Measurements from ENCODE around the gene CPPED1.

CPPED1 gene

DNA sequence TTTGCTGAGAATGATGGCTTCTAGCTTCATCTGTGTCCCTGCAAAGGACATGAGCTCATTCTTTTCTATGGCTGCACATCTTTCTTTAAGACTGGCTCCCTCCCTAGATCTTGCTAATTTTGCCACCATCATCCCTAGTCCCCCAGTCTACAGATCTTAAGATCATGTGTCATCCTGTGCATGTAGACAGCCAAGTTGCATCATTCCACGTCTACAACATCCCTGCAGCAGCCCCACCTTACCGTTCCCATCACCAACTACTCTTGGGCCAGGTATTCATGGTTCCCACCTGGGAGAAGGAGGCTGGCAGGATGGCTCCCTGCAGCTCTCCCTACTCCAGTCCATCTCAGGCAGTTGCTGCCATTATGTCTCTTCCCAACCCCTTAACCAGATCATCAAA lies 12.3 kb downstream of the CPPED1 start:
- no peak overlapping the region for H3K27ac ChIP-seq (ENCODE audit: poor library complexity, severe bottlenecking)
- no peak overlapping the region for H3K4me3 ChIP-seq (ENCODE audit: severe bottlenecking)
- DNase-seq (ENCODE audit: low spot score) (no peak), ATAC-seq (ENCODE audit: low read depth) (no peak)
- TF ChIP-seq, protein P1, sequence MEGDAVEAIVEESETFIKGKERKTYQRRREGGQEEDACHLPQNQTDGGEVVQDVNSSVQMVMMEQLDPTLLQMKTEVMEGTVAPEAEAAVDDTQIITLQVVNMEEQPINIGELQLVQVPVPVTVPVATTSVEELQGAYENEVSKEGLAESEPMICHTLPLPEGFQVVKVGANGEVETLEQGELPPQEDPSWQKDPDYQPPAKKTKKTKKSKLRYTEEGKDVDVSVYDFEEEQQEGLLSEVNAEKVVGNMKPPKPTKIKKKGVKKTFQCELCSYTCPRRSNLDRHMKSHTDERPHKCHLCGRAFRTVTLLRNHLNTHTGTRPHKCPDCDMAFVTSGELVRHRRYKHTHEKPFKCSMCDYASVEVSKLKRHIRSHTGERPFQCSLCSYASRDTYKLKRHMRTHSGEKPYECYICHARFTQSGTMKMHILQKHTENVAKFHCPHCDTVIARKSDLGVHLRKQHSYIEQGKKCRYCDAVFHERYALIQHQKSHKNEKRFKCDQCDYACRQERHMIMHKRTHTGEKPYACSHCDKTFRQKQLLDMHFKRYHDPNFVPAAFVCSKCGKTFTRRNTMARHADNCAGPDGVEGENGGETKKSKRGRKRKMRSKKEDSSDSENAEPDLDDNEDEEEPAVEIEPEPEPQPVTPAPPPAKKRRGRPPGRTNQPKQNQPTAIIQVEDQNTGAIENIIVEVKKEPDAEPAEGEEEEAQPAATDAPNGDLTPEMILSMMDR (IDR thresholded peaks at IDR 0.05; ENCODE audit: poor library complexity, severe bottlenecking) = no peak
- no peaks in the 10 kb centered on the region for H3K9me3 ChIP-seq (ENCODE audit: severe bottlenecking)
- H3K27me3 ChIP-seq (ENCODE audit: insufficient read depth, poor library complexity, severe bottlenecking) = no peaks in the 10 kb centered on the region
- H3K4me1 ChIP-seq (ENCODE audit: insufficient read depth, poor library complexity, severe bottlenecking) = no peaks in the 10 kb centered on the region
- H3K36me3 ChIP-seq (ENCODE audit: low read depth) = no peaks in the 10 kb centered on the region

DNA sequence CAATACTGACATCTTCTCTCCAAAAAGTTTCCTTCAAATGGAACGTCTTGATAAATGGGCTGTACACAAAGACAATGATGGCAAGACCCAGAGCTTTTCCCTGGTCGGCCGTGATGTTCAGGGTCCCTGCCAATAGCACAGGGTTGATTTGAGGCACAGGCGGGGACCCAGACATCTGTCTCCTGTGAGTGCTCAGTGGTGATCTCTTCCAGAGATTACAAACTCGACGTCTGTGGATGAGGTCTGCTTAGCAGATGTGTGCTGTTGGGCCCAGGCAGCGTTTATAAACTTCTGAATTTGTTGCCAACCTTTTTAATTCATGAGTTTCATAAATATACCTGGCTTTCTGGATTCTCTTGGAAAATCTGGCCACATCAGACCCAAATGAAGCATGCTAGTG lies 14.9 kb downstream of the CPPED1 start:
- Histone ChIP-seq H3K9me3 (ENCODE audit: severe bottlenecking) (no peaks in the 10 kb centered on the region), H3K36me3 (ENCODE audit: low read depth) (no peaks in the 10 kb centered on the region)
- TF ChIP-seq, protein P1 (IDR thresholded peaks at IDR 0.05; ENCODE audit: poor library complexity, severe bottlenecking) = no peak

DNA sequence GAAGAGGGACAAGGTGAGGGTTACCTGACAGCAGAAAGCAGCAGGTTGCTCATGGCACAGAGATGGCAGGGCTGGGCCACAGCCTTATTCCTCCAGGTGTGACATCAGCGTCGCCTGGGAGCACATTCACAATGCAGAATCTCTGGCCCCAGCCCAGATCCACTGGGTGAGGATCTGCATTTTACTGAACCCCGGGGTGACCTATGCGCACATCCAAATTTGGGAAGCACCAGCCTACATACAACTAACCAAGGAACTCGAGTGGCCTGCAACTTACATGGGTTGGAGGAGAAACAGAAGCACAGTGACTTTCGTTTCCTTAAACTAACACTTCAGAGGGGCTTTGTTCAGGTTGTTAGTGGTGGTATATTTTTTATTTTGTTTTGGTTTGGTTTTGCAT lies 17.6 kb downstream of the CPPED1 start:
- no peak overlapping the region for H3K4me3 ChIP-seq (ENCODE audit: severe bottlenecking)
- DNase-seq (ENCODE audit: low spot score) (no peak), ATAC-seq (ENCODE audit: low read depth) (no peak)
- H3K36me3 ChIP-seq (ENCODE audit: low read depth) = no peaks in the 10 kb centered on the region
- no peak overlapping the region for H3K27ac ChIP-seq (ENCODE audit: poor library complexity, severe bottlenecking)
- H3K4me1 ChIP-seq (ENCODE audit: insufficient read depth, poor library complexity, severe bottlenecking) = no peaks in the 10 kb centered on the region
- no peaks in the 10 kb centered on the region for H3K27me3 ChIP-seq (ENCODE audit: insufficient read depth, poor library complexity, severe bottlenecking)
- no peaks in the 10 kb centered on the region for H3K9me3 ChIP-seq (ENCODE audit: severe bottlenecking)
- TF ChIP-seq, protein P1 (IDR thresholded peaks at IDR 0.05; ENCODE audit: poor library complexity, severe bottlenecking) = no peak

More for the DNA sequence above, 14.9 kb downstream of the CPPED1 start:
- no peak for DNase-seq (ENCODE audit: low spot score)
- Histone ChIP-seq H3K27ac (ENCODE audit: poor library complexity, severe bottlenecking) (no peak overlapping the region), H3K4me1 (ENCODE audit: insufficient read depth, poor library complexity, severe bottlenecking) (no peaks in the 10 kb centered on the region), H3K4me3 (ENCODE audit: severe bottlenecking) (no peak overlapping the region), H3K27me3 (ENCODE audit: insufficient read depth, poor library complexity, severe bottlenecking) (no peaks in the 10 kb centered on the region)
- ATAC-seq (ENCODE audit: low read depth) = no peak

DNA sequence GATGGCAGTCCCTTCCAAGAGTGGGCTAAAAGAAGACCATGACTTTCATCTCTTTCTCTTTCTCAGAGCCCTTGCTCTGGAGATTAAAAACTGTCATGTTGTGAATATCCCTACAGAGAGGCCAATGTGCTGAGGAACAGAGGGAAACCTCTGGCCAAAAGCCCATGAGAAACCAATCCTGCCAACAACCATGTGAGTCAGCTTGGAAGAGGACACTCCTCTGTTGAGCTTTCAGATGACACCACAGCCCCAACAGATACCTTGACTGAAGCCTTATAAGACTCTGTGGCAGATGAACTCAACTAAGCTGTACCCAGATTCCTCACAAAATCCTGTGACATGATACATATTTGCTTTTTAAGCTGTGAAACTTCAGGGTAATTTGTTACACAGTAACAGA lies 19.6 kb downstream of the CPPED1 start:
- no peaks in the 10 kb centered on the region for H3K27me3 ChIP-seq (ENCODE audit: insufficient read depth, poor library complexity, severe bottlenecking)
- no peak overlapping the region for H3K27ac ChIP-seq (ENCODE audit: poor library complexity, severe bottlenecking)
- ATAC-seq (ENCODE audit: low read depth) (no peak), DNase-seq (ENCODE audit: low spot score) (no peak)
- TF ChIP-seq, protein P1 (IDR thresholded peaks at IDR 0.05; ENCODE audit: poor library complexity, severe bottlenecking) = no peak
- no peaks in the 10 kb centered on the region for H3K9me3 ChIP-seq (ENCODE audit: severe bottlenecking)
- no peak overlapping the region for H3K4me3 ChIP-seq (ENCODE audit: severe bottlenecking)
- no peaks in the 10 kb centered on the region for H3K4me1 ChIP-seq (ENCODE audit: insufficient read depth, poor library complexity, severe bottlenecking)
- no peaks in the 10 kb centered on the region for H3K36me3 ChIP-seq (ENCODE audit: low read depth)

DNA sequence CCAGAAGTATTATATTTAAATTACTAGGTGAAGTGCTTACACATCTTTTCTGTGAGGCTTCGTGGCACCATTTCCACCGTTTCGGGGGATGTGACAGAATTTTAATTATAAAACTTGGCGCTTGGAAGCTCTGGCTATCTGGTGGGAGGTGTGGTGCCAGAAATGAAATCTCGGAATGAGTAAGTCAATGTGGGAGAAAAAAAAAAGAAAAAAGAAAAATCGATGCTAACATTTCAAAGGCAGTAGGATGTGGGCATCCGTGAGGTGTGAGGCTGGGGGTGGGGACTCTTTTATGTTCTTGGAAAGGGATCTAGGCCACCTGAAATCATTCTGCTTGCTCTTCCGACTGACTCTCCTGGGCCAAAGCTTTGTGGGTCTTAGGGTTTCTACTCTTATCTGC lies 21.9 kb downstream of the CPPED1 start:
- ATAC-seq (ENCODE audit: low read depth) (no peak), DNase-seq (ENCODE audit: low spot score) (no peak)
- H3K4me1 ChIP-seq (ENCODE audit: insufficient read depth, poor library complexity, severe bottlenecking) = no peaks in the 10 kb centered on the region
- H3K4me3 ChIP-seq (ENCODE audit: severe bottlenecking) = no peak overlapping the region
- no peaks in the 10 kb centered on the region for H3K27me3 ChIP-seq (ENCODE audit: insufficient read depth, poor library complexity, severe bottlenecking)
- no peaks in the 10 kb centered on the region for H3K36me3 ChIP-seq (ENCODE audit: low read depth)
- H3K27ac ChIP-seq (ENCODE audit: poor library complexity, severe bottlenecking) = no peak overlapping the region
- TF ChIP-seq, protein P1 (IDR thresholded peaks at IDR 0.05; ENCODE audit: poor library complexity, severe bottlenecking) = no peak
- no peaks in the 10 kb centered on the region for H3K9me3 ChIP-seq (ENCODE audit: severe bottlenecking)

Measured in RWPE2 (cell line).